CD4-positive, alpha-beta T cell treated with Interleukin-15 for 4 hours (primary cell): ENCODE results near the gene BICD1.

Source experiments
- DNase-seq: peaks from one replicate; pipeline ENCODE4 v3.0.0-alpha.2; 2020; ENCODE audit warnings: low spot score

BICD1 gene

DNA sequence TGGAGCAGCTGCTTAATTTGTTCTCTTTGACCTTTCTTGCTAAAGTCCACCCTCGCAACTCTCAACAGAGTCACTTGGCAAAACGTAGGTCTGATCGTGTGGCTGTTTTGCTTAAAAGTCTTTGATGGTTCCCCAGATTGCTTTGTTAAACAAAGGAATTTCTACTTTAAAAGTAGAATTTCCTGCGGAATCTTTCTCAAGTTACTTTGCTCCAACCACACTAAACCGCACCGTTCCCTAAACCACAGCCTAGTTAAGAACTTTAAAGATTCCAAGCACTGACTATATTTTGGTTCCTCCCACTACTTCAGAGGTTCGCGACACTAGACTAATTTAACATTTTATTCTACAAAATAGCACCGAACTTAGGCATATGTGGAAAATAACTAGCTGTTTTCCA is 177.9 kb downstream of the BICD1 start:
- no peak for DNase-seq

DNA sequence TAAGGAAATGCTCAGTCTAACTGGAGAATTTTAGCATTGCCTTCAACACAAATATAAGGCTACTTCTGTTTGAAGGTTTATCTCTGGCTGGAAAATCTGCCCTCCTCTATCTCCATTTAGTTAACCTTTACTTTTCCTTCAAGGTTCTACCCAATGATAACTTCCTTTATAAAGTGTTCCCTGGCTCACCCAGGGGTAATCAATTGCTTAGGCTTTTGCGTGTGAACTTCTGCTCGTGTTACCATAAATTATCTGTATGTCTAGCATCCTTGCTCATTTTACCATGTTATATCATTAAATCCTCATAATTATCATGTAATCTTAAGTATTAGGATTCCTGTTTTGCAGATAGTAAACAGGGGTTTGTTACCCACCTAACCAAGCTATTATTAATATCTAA is 178.4 kb downstream of the BICD1 start:
- DNase-seq, result no peak

DNA sequence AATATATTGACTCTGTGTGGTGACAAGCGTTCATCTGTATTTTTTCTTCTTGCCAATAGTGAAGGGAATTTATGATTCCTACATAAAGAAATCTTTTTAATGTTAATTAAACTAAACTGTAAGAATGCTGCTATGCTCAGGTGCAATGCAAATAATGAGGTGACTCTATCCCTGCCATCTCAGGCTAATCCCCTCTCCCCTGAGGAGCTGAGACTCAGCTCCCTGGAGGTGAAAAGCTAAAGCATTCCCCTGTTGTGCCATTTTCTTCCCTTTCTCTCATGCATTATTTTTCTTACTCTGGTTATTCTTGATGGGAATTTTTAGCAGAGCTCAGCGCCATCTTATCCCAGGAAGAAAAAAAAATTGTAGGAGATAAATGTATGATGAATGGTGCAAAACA is 178.8 kb downstream of the BICD1 start:
- DNase-seq, result no peak

GRCh38 chr12:32290411-32290810 is 183.8 kb downstream of the BICD1 start:
- no peak for DNase-seq

DNA sequence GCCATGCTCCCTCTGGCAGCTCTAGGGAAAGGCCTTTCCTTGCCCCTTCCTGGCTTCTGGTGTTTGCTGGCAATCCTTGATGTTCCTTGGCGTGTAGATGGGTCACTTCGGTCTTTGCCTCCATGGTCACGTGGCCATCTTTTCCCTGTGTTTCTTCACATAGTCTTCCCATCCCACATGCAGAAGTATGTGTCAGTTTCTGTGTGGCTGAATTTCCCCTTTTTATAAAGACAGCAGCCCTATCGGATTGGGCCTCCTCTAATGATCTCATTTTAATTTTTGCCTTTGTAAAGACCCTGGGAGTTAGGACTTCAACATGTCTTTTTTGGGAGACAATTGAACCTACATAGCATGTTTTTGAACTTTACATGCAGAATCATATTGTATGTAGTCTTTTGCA is 185.5 kb downstream of the BICD1 start:
- no peak for DNase-seq

DNA sequence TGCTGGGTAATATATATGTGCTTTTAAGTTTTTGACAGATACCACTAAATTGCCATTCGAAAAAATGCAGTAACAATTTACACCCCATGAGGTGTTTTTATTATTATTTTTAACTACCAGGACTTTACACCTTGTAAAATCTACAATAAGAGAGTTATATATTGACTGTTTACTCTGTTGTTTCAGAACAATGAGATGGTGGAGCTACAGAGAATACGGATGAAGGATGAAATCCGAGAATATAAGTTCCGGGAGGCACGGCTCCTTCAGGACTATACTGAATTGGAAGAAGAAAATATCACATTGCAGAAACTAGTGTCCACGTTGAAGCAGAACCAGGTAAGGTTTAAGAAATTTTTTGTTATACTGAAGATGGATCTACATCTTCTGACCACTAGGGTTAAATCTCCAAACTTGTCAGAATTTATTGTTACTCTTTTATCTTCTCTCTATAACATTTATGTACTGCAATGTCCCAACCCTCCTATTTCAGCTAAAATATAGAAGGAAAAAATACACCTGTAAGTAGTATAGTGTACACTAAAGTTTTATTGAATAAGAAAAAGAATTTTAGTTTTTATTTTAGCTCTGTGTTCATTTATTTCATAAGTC is 187.3 kb downstream of the BICD1 start:
- no peak for DNase-seq

GRCh38 chr12:32296567-32296966 is 189.9 kb downstream of the BICD1 start:
- no peak for DNase-seq

- DNase-seq, result no peak
Observed at GRCh38 chr12:32298917-32299316, 192.3 kb downstream of the BICD1 start.

DNA sequence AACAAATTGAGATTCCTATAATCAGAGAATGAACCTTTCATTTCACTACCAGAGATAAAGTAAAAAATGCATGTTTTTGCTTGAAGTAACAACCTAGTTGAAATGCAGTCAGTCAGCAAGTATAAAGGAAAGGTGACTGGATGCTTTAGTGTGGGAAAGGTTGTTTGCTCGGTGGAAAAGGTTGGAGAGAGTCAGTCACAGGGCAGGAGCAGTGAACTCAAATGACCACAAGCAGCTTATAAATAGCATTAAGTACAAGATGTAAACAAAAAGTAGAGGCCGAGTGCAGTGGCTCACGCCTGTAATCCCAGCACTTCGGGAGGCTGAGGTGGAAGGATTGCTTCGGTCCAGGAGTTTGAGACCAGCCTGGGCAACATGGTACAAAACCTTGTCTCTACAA is 194.6 kb downstream of the BICD1 start:
- no peak for DNase-seq

DNA sequence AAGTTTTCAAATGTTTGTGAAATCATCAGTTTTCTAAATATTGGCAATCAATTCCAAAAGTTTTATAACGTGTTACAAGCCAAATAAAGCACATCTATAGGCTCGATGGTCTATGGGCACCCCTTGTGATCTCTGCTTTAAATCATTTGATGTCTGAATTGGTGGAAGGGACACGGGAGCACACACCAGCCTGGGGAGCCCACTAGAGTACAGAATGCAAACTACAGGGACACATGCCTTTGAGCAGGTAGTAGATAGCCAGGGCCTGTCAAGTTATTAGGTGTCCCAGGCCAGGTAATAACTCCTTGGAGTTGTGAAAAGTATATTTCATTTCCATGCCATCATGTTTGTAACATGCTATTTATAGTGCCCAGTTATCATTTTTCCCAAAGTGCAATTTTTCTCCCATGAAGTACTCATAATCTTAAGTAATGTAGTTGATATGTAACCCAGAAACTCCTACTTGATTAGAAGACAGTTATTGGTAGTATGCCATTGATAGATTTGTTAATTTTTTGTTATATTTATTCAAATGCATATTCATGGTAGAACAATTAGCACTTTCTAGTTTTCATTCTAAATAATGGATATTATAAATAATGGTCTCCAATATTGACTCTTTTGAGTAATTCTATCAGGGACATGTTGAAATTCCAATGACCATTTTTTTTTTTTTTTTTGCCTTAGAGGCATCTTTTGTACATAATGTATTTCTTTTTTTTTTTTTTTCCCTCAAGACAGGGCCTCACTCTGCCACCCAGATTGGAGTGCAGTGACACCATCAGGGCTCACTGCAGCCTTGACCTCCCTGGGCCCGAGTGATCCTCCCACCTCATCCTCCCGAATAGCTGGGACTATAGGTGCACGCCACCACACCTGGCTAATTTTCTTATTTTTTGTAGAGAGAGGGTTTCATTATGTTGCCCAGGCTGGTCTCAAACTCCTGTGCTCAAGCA is 195.8 kb downstream of the BICD1 start:
- peak; percentile 2 for DNase-seq

- DNase-seq, result no peak
Observed at GRCh38 chr12:32303174-32303549, 196.5 kb downstream of the BICD1 start.

GRCh38 chr12:32305163-32305562 is 198.5 kb downstream of the BICD1 start:
- peak; percentile 50 for DNase-seq

GRCh38 chr12:32307326-32307725 is 200.7 kb downstream of the BICD1 start:
- DNase-seq, result no peak

DNA sequence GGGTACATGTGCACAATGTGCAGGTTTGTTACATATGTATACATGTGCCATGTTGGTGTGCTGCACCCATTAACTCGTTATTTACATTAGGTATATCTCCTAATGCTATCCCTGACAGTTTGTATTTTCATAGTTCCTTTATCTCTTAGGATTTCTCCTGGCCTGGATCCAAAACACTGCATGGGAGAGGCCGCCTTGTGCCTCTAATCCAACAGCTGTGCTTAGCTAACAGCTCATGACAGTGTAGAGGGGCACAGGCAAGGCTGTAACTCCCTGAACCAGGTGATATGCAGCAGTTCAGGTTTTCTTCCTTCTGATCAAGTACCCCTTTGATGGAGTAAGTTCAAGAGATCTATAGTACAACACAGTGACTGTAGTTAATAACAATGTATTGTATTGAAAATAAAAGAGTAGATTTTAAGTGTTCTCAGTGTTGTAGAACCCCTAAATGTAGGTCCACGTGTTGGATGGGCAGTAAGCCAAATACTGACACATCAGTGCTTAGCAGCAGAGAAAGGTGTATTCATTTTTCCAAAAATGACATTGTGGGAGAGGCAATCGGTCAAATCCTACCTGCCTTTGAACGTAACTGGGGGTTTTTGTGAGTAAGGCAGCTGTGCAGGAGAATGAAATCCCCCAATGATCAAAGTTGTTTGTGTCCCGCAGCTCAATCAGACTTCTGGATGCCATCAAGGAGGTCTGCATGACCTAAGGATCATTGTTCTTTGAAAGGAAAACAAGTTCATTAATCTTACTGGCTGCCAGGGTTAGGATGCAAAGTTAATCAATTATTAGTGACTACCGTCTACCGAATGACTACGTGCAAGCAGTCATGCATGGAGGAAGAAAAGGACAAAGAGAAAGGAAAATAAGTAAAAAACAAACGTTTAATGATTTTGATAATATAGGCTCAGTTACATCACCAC is 203.4 kb downstream of the BICD1 start:
- DNase-seq, result no peak

DNA sequence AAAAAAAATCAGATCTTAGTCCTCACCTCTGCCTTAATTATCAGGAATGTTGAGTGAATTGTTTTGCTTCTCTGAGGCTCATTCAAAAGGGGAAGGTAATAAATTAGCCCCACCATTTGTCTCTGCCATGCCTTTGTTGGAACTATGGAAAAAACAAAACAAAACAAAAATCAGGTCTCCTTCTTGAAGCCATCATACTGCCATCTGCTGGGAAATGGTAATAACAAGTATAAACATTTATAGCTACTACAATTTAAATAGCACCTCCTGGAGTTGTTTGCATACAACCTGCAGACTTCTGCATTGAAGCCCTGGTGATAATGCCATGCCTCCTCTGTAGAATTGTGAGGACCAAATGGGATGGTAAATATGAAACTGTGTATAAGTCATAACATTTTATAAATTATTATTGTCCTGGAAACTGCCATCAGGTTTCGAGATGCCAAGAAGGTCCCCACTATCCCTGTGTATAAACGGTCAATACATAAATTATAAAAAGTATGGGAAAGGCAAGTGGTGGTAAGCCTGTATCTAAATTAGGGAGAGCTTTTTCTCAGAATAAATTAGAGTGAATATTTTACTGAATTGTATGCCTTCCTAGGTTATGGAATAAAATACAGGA is 205.5 kb downstream of the BICD1 start:
- peak; percentile 41 for DNase-seq

GRCh38 chr12:32322354-32322753 is 215.7 kb downstream of the BICD1 start:
- no peak for DNase-seq

DNA sequence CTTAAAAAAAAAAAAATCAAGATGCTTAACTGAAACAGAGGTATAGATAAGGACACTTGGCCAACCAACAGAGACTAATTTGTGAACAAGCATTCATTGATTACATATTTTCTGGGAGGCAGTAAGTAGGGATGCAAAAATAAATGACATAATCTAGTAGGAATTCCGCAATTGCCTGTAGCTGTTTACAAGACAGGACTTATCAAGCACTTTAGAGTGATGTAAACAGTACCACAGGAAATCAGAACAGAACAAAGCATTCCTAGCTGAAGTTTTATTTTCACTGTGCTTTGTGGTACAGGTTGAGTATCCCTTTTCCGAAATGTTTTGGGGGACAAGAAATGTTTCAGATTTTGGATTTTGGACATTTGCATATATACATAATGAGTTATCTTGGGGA is 224.5 kb downstream of the BICD1 start:
- DNase-seq, result no peak

- DNase-seq, result no peak
Observed at GRCh38 chr12:32332446-32332845, 225.8 kb downstream of the BICD1 start.

- no peak for DNase-seq
Observed at GRCh38 chr12:32334371-32334777, 227.7 kb downstream of the BICD1 start.

GRCh38 chr12:32336261-32336660 is 229.6 kb downstream of the BICD1 start:
- DNase-seq, result no peak

DNA sequence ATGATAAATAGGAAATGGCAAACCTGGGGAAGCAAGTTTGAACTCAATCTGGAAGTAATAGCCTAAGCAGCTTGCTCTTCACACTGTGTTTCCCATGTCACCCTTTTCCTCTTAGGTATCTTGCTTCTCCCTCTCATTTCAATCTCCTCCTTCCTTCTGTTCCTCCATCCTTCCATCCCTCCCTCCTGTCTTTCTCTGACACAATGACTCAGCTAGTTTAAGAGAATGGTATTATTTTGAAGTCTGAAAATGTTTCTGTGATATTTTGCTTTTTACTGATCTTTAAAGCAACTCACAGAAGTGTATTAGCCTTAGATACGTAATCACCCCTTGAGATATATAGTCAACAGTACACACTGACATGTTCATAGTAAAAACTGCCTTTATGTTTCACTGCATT is 236.8 kb downstream of the BICD1 start:
- no peak for DNase-seq

- DNase-seq, result no peak
Observed at GRCh38 chr12:32344047-32344446, 237.4 kb downstream of the BICD1 start.
